HUDEP-2 (cell line): Measurements from ENCODE around the gene P2RY8.
"Not testable (repeated sequence)": the region's sequence is repeated elsewhere in the genome, so short reads cannot be mapped to it uniquely, and the experiment has no call there.

Source experiments
- DNase-seq, 76 experiments: peaks; one replicate each; lab custom pipeline; 2025; ENCODE audit not compliant: unreplicated experiment in 76 of 76; lab: John Stamatoyannopoulos, UW

The P2RY8 gene

DNA sequence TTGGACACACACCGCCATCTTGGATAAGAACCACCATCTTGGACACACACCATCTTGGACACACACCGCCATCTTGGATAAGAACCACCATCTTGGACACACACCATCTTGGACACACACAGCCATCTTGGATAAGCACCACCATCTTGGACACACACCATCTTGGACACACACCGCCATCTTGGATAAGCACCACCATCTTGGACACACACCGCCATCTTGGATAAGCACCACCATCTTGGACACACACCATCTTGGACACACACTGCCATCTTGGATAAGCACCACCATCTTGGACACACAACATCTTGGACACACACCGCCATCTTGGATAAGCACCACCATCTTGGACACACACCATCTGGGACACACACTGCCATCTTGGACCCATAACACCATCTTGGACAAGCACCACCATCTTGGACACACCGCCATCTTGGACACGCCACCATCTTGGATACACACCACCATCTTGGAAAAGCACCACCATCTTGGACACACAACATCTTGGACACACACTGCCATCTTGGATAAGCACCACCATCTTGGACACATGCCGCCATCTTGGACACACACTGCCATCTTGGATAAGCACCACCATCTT, 88.9 kb downstream of the P2RY8 start:
- not testable (repeated sequence) for DNase-seq

- not testable (repeated sequence) for DNase-seq
Measured at GRCh38 chrX:1446984-1447968, 89.7 kb downstream of the P2RY8 start.

DNA sequence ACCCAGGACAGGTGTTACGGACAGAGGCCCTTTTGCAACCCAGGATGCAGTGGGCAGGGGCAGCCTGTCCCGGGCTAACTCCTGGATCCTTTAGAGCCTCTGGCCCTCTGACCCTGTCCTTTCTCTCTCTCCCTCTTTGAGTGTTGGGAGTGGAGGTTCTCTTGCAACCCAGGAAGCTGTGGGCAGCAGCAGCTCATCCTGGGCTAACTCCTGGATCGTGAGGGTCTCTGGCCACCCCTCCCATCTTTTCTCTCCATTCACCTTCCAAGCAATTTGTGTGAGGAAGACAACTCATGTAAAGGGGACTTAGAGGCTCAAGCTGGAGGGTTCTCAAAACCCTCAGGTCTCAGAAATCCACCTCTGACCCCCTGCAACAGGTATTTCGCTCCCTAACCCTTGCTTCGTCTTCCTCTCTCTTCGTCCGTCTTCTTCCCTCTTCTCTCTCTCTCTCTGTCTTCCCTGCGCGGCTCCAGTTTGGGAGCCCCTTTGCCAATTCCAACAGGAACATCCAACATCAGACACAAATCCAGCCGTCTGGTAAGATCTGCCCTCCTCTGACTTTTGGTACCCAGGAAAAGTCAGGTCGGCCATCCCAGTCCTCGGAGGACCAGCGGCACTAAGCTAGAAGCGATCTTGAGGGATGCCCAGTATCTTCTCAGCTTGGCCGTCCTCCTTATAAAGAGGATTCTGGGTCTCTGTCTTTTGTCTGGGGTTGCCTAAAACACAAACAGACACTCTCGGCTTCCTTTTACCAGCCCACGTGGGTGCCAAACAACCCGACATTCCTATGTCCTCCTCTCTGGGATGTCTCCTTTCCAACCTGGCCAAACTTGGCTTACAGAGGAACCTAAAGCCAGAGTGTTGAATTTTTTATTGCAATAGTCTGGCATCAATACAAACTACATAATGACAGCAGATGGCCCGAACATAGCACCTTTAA, 92.2 kb downstream of the P2RY8 start:
- no peak for DNase-seq

GRCh38 chrX:1443496-1444075, 93.4 kb downstream of the P2RY8 start:
- DNase-seq, result no peak

DNA sequence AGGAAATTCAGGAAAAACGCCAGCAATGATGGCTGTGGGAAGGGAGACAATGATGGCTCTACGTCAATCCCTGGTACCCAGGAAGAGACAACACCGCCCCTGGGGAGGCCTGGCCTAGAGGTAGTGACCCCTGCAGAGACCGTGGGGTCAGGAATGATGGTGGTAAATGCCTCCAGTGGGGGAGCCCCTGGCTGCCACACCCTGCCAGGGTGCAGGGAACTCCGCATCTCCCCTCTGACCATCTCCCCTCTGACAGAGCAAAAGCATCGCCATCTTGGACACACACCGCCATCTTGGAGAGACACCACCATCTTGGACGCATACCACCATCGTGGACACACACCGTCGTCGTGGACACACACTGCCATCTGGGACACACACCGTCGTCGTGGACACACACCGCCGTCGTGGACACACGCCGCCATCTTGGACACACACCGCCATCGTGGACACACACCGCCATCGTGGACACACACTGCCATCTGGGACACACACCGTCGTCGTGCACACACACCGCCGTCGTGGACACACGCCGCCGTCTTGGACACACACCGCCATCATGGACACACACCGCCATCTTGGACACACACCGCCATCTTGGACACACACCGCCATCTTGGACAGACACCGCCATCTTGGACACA, 94.1 kb downstream of the P2RY8 start:
- no peak for DNase-seq

DNA sequence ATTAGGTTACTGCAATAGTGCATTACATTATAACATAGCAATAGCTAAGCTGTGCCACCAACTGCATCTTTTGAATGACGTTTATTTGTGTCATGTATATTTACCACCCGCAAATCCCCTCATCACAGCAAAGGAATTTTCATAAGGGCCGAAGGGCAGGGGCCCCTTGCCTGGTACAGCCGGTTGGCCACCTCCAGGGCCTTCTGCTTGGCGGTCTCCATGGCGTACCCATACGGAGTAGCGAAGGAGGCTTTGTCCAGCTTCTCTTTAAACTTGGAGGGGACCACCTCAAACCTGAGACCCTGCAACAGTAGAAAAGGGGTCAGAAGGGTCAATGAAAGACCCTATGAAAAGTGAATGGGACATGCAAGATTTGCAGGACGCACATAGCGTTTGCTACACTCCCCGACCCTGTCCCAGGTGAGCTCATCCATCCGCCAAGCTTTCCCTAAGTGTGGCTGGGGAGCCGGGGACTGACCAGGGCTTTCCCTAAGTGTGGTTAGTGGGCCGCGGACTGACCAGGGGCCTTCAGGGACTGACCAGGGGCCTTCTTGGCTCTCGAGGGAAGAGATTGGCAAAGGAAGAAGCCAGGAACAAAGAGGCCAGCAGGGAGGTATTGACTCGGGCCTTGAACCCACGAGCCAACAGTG, 94.8 kb downstream of the P2RY8 start:
- no peak for DNase-seq

GRCh38 chrX:1440506-1440905, 96.5 kb downstream of the P2RY8 start:
- no peak for DNase-seq

DNA sequence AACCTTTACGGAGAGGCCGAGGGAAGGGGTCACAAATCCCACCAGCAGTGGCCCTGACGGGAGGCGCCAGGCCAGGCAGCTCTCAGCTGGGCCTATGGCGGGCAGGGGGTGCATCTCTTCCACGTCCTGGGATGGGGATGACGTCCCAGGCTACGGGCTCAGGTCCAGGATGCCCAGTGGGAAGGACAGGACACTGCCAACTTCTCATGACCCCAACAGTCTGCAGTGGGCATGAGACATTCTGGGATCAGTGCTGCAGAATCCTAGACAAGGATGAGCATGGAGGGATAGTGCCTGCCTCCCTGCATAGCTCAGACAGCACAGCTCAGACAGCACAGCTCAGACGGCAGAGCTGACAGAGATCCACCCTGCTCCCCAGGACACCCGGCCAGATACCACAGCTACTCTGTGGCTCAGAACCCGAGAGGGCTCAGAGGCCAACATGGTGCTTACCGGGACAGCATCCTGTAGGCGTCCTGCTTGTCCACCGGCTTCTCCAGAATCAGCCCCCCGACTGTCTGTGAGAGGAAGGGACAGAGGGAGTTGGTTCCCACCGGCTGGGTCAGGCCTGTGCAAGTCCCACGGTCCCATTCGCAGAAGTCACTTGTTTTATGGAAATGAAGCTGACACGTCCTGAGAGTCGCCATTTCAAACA, 101.6 kb downstream of the P2RY8 start:
- DNase-seq, result no peak

- no peak for DNase-seq
Measured at GRCh38 chrX:1434871-1435240, 102.1 kb downstream of the P2RY8 start.

GRCh38 chrX:1433646-1434357, 103.2 kb downstream of the P2RY8 start:
- no peak for DNase-seq

DNA sequence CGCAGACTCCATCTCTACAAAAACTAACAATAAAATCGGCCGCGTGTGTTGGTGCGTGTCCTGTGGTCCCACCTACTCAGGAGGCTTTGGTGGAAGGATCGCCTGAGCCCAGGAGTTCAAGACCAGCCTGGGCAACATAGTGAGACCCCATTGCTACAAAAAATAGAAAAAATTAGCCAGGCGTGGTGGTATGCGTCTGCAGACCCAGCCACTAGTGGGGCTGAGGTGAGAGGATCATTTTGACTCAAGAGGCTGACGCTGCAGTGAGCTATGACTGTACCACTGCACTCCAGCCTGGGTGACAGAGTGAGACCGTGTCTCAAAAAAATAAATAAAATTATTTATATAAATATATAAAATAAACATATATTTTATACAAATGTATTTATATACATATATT, 106.5 kb downstream of the P2RY8 start:
- DNase-seq, result no peak

DNA sequence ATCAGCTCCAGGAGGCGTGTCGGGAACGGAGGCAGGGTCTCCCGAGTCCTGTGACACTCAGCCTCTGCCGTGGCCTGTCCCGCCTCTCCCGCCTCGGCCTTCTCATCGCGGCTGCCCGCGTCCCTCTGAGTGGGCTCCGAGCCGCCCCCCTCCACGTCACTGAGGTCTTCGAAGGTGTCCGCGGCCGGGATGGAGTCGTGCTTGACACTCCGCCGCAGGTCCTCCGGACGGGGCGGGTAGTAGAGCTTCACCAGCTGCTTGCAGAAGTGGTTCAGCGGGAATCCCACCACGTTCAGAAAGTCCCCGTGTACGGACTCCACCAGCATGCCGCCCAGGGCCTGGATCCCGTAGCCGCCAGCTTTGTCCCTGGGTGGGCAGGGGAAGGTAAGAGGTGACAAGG, 109.2 kb downstream of the P2RY8 start:
- DNase-seq, result no peak

- DNase-seq, result not testable (repeated sequence)
Measured at GRCh38 chrX:1426321-1426720, 110.7 kb downstream of the P2RY8 start.

DNA sequence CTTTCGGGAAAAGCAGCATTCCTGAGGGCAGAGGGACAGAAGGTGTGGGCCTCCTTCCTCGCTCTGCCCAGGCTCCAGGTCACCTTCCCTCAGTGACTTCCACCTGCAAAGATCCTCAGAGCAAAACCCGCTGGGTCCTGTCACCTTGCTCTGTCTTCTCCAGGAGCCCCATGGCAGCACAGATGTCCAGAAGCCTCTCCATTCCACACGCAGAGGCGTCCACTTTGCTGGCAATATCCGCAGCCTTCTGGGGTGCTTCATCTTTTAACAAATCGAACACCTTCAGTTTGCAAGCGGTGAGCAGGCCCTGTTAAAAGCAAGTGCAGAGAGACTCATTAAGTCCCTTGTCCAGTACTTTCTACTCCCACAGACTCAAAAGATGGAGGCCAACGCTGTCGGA, 111.6 kb downstream of the P2RY8 start:
- DNase-seq, result no peak

- DNase-seq, result no peak
Measured at GRCh38 chrX:1424147-1424851, 112.7 kb downstream of the P2RY8 start.

DNA sequence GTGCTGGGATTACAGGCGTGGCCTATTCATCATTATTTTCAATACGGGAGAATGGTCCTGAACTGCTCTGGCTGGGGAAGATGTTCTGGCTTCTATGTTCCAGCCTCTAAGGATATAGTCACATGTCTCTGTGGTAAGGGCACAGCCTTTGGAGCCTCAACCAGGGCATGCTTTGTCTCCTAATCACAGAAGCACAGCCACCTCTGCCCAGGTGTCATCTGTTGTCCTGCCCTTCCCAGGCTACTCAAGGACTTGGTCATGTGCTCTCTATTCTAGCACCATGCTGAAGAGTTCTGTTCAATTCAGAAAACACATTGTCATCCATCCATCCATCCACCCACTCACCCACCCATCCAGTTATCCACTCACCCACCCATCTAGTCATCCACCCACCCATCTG, 113.8 kb downstream of the P2RY8 start:
- no peak for DNase-seq

- no peak for DNase-seq
Measured at GRCh38 chrX:1422135-1422465, 114.9 kb downstream of the P2RY8 start.
